HL-60/S4 treated with retinoic acid at 250 ng/mL for 4 days and 3 days (cell line): ENCODE measurements around the gene NOTUM.

Source experiments
- in situ Hi-C: fragments of 300-500 bp; cut with MboI; formaldehyde crosslinking; loops from 2 replicates; pipeline ENCODE4 v1.7.0; 2022; ENCODE audit warnings: low sequenced_read_pairs

NOTUM gene

GRCh38 chr17:81961087-81961511 is at the start of gene NOTUM:
TSS of gene NOTUM (minus strand) at chr17:81961187. CDS start at chr17:81960909, 278 bp downstream.
- in situ Hi-C loops = no loop called here

DNA sequence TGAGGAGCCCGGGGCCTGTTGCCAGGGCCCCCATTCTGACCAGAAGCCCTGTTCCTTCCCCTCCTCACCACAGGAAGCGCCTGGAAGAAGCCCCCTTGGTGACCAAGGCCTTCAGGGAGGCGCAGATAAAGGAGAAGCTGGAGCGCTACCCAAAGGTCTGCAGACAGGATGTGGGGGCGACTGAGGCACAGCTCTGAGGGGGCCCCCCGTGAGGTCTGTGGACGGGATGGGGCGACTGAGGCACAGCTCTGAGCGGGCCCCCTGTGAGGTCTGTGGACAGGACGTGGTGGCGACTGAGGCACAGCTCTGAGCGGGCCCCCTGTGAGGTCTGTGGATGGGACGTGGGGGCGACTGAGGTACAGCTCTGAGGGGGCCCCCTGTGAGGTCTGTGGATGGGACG is 48.4 kb upstream of the NOTUM start:
- in situ Hi-C loops = no loop called here

DNA sequence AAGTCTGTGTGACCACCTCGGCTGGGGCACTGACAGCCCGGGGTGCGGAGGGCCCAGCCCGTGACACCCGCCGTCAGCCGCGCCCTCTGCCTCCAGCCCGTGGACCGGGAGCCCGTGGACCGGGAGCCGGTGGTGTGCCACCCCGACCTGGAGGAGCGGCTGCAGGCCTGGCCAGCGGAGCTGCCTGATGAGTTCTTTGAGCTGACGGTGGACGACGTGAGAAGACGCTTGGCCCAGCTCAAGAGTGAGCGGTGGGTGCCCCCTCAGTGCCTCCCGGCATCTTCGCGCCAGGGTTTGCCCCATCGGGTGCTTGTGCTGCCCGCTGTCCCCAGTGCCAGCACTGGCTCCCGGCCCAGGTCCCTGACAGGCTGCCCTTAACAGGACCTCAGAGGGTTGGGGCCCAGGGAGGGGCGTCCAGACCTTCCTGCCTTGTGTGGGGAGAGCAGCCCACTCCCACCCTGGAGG is 48.0 kb upstream of the NOTUM start:
- in situ Hi-C loops = no loop called here

DNA sequence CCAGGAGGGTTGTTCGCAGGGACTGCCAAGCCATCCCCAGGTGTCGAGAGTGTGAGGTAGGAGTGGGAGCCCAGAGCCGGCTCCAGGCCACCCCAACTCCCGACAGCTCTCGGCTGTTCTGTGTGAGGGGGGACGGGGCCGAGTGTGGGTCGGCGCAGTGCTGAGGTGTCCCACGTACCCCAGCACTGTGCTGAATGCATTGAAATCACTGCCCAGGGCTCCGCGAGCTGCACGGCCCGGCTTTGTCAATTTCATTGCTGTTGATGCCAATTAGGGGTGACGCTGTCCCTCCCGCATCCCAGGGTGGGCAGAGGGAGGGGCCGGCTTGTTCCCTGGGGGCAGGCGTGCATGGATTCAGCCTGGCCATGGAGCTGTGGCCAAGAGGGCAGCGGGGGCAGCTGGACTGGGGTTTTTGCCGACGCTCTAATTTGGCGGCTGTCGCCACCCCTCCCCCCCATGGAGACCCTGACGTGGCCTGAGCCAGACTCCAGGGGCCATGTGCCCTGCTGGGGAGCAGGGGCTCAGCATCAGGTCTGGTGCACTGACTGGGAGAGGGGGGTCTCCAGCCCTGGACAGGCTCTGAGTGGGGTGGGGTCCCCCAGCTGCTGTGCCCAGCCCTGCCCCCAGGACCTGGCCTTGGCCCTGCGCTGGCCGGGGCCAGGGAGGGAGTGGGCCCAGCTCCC is 47.4 kb upstream of the NOTUM start:
- in situ Hi-C loops = no loop called here

GRCh38 chr17:82007495-82008257 is 46.7 kb upstream of the NOTUM start:
- in situ Hi-C loops = no loop called here

- in situ Hi-C loops = no loop called here
These were observed 46.2 kb upstream of the NOTUM start for GRCh38 chr17:82007228-82007494.

DNA sequence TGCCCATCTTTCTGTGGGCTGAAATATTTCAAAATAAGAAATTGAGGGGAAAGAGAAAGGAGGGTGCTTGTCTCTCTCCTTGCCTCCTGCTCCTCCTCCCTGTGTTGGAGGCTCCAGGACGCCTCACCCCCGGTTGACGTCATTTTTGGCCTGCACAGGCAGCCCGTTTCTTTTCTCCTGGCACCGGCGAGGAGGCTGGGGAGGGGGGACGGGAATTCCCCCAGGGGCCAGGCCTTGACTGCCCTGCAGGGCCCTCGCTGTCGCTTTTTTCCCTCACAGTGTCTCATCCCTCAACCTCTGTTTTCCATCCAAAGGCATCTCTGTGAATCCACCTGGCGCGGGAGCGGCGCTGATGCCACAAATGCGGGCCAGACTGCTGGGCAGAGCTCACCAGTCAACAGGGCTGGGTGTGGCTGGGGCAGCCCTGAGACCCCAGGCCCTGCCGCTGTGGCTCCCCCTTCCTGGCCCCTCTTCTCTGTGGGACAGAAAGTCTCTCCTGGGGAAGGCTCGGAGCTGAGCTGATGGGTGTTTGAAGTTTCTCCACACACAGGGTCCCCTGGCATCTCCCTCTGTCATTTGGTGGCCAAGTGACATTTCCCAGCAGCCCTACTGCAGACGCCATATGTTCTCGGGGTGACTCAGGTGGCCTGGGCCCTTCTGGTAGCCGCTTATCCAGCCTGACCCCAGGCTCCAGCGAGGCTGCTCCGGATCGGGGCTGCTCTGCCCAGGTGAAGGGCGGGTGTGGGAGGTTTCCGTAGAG is 45.7 kb upstream of the NOTUM start:
- in situ Hi-C loops = no loop called here

- in situ Hi-C loops = no loop called here
These were observed 44.8 kb upstream of the NOTUM start for GRCh38 chr17:82005701-82006348.

GRCh38 chr17:82004517-82005455 is 43.8 kb upstream of the NOTUM start:
- in situ Hi-C loops = no loop called here

DNA sequence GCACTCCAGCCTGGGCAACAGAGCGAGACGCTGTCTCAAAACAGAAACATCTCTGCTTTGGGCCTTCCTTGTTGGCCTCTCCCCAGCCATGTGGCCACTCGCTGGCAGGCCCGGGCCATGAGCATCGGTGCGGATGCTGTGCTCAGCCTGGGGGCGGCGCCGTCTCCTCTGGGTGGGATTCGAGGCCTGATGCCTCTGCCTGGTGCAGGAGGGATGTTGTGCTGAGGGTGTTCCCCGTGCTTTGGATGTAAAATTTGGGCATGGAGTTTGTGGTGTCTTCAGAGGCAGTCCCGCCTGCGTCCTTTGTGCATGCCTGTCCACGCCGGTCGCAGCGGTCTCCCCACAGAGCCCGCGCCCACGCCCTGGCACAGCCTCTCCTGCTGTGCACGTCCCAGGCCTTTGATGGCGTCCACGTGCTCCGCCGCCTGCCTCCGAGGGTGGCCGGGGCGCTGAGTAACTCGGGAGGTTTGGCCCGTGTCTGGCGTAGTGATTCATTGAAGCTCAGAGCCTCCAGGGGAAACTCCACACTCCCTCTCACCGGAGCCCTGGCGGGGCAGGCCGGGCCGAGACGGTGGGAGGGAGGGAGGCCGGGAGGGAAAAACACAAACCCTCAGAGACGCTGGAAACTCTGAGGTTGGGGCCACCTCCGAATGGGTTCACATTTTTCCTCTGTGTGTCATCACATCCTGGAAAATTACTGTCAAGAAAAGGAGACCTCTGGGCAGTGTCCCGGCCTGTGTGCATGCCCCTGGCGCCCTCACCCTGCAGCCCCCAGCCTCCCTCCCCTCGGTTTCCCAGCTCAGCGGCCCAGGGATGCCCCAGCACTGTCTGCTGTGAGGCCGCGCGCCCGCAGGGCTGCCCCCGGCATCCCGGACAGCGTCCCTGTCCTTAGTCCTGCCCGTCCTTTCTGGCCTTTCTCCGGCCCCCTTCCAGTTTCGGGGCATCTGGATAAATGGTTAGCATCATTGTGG is 42.7 kb upstream of the NOTUM start:
- in situ Hi-C loops = no loop called here

- in situ Hi-C loops = no loop called here
These were observed 40.6 kb upstream of the NOTUM start for GRCh38 chr17:82001571-82002056.

GRCh38 chr17:82000803-82001570 is 40.0 kb upstream of the NOTUM start:
- in situ Hi-C loops = no loop called here

GRCh38 chr17:81999976-82000802 is 39.2 kb upstream of the NOTUM start:
- in situ Hi-C loops = no loop called here

DNA sequence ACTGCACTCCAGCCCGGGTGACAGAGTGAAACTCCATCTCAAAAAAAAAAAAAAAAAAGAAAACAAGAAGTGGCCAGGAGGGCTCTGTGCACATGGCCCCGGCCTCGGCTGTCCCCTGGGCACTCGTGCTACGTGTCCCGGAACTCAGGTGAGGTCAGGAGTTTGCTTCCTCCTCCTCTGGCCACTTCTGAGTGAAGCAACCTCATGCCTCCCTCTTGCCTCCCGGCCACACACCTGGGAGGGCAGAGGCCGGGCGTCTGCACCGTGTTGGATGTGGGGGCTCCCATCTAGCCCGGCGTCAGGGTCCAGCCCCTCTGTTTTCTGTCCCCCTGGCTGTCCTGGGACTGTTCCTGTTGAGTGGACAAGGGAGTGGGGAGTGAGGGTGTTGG is 38.6 kb upstream of the NOTUM start:
- in situ Hi-C loops = no loop called here

DNA sequence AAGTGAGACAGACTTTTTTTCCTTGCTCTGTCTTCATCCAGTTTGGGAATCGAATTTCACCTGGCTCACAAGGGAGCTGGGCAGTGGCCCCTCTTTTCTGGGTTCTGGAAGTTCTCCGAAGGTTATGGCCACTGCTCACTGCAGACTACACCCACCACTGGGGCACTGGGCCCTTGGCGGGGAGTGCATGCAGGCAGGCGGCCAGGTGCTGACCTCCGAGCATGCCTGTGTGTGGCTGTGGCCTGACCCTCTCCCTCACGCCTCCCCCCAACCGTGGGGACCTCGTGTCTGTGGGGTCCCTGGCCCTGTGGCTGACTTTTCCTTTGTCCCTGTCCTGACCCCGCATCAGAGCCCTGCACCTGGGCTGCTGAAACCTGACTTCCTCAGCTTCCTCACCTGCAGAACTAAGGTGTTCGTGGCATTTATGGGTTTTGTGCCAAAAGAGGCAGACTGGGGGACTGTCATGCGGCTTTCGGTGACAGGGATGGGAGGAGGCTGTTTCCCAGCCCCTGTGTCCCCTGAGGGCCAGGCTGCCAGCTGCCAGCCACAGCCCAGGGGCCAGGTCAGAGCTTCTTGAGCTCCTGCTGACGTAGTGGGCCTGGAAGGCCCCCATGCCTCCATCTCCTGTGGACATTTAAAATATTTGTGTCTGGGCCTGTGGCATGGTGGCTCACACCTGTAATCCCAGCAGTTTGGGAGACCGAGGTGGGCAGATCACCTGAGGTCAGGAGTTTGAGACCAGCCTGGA is 37.9 kb upstream of the NOTUM start:
- in situ Hi-C loops = no loop called here

- in situ Hi-C loops = no loop called here
These were observed 37.2 kb upstream of the NOTUM start for GRCh38 chr17:81998212-81998611.
